ENCODE results near the gene FAM193B.

DNA sequence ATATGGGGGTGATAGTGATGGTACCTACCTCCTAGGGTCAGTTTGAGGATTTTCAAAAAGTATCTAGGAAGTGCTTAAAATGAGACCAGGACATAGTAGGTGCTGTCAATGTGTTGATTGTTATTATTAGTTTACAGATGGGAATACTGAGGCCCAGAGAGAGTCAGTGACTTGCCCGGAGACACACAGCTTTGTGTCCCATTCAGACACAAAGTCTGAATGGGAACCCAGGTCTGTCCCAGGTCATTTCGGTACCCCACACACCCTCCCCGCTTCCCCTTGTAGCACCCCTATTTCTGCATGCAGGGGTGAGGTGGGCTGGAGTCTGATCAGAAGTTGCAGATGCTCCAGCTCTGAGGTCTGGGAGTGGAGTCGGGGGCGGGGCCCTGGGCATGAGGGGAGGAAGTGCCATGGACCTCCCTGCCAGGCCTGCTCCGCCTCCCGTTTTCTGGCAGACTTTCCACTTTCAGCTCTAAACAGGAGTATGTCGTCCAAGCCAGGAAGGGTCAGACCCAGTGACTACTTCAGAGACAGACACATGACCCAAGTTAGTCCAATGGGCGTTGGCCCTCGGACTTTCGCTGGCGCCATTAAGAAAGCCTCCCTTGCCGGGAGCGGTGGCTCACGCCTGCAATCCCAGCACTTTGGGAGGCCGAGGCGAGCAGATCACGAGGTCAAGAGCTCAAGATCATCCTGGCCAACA lies 77.7 kb downstream of the FAM193B start:
- TF ChIP-seq, protein P1, sequence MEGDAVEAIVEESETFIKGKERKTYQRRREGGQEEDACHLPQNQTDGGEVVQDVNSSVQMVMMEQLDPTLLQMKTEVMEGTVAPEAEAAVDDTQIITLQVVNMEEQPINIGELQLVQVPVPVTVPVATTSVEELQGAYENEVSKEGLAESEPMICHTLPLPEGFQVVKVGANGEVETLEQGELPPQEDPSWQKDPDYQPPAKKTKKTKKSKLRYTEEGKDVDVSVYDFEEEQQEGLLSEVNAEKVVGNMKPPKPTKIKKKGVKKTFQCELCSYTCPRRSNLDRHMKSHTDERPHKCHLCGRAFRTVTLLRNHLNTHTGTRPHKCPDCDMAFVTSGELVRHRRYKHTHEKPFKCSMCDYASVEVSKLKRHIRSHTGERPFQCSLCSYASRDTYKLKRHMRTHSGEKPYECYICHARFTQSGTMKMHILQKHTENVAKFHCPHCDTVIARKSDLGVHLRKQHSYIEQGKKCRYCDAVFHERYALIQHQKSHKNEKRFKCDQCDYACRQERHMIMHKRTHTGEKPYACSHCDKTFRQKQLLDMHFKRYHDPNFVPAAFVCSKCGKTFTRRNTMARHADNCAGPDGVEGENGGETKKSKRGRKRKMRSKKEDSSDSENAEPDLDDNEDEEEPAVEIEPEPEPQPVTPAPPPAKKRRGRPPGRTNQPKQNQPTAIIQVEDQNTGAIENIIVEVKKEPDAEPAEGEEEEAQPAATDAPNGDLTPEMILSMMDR (IDR thresholded peaks at IDR 0.05) = no peak
- TF ChIP-seq EZH2 (IDR thresholded peaks at IDR 0.05; ENCODE audit: borderline replicate concordance, insufficient read depth, low read depth, low read length, poor library complexity, severe bottlenecking) = no peak
